GM23338 (cell line): ENCODE data around the gene MROH2B. TPM values are rescaled to one million over a fixed set of nuclear protein-coding genes. Genes with fewer than 3 reads are reported as not detected.

Source experiments
- ATAC-seq: fragments of 200-7000 bp; cut with Tn5 transposase; 3 replicates; pipeline ENCODE4 v1.9.1; 2020
- DNase-seq: peaks from one replicate; pipeline ENCODE4 v3.0.0-alpha.2; 2015; ENCODE audit warnings: low spot score
- H2AFZ ChIP-seq: fragments of 200-600 bp; sonication (generic); 2 replicates; pipeline ENCODE4 v1.8.0; 2016; ENCODE audit warnings: antibody characterized with exemption, mild to moderate bottlenecking, moderate library complexity
- H3F3A ChIP-seq: fragments of 200-600 bp; sonication (generic); replicated peaks from 2 replicates; pipeline ENCODE4 v1.8.0; 2017; ENCODE audit warnings: antibody characterized with exemption, mixed run types, low read depth
- H3K27ac ChIP-seq: fragments of 200-600 bp; sonication (generic); 2 replicates; pipeline ENCODE4 v1.6.1; 2016; ENCODE audit warnings: low read depth
- H3K27me3 ChIP-seq: fragments of 200-600 bp; sonication (generic); 2 replicates; pipeline ENCODE4 v1.8.0; 2016; ENCODE audit warnings: mild to moderate bottlenecking, mixed run types, moderate library complexity; ENCODE audit not compliant: insufficient read depth
- H3K36me3 ChIP-seq: fragments of 200-600 bp; sonication (generic); 2 replicates; pipeline ENCODE4 v1.8.0; 2016; ENCODE audit warnings: mild to moderate bottlenecking; ENCODE audit not compliant: insufficient read depth
- H3K4me1 ChIP-seq: fragments of 200-600 bp; sonication (generic); 2 replicates; pipeline ENCODE4 v1.8.0; 2016; ENCODE audit warnings: mild to moderate bottlenecking, moderate library complexity; ENCODE audit not compliant: insufficient read depth
- H3K4me2 ChIP-seq: fragments of 200-600 bp; sonication (generic); 2 replicates; pipeline ENCODE4 v1.7.1; 2017; ENCODE audit warnings: mixed run types
- H3K4me3 ChIP-seq: fragments of 200-600 bp; sonication (generic); 2 replicates; pipeline ENCODE4 v1.6.1; 2016; ENCODE audit warnings: mixed run types
- H3K79me2 ChIP-seq: fragments of 200-600 bp; sonication (generic); replicated peaks from 2 replicates; pipeline ENCODE4 v1.8.0; 2017; ENCODE audit warnings: mild to moderate bottlenecking; ENCODE audit not compliant: insufficient read depth
- H3K9me2 ChIP-seq: fragments of 200-600 bp; sonication (generic); 2 replicates; pipeline ENCODE4 v1.8.0; 2017; ENCODE audit not compliant: insufficient read depth
- H4K20me1 ChIP-seq: fragments of 200-600 bp; sonication (generic); replicated peaks from 2 replicates; pipeline ENCODE4 v1.8.0; 2017; ENCODE audit warnings: mild to moderate bottlenecking; ENCODE audit not compliant: insufficient read depth
- H3K27ac Mint-ChIP-seq: 2 replicates; pipeline ENCODE4 v1.8.0; 2020; ENCODE audit warnings: inconsistent platforms, mild to moderate bottlenecking, moderate library complexity, mixed read lengths
- H3K27me3 Mint-ChIP-seq: 3 replicates; pipeline ENCODE4 v1.8.0; 2022; ENCODE audit warnings: low read depth, mild to moderate bottlenecking, moderate library complexity, mixed read lengths, inconsistent platforms; ENCODE audit not compliant: insufficient read depth, poor library complexity
- H3K36me3 Mint-ChIP-seq: 3 replicates; pipeline ENCODE4 v1.8.0; 2021; ENCODE audit warnings: low read depth, mild to moderate bottlenecking, inconsistent platforms, moderate library complexity, mixed read lengths
- H3K4me1 Mint-ChIP-seq: 3 replicates; pipeline ENCODE4 v1.8.0; 2020; ENCODE audit warnings: mild to moderate bottlenecking, inconsistent platforms, mixed read lengths
- H3K4me3 Mint-ChIP-seq: 3 replicates; pipeline ENCODE4 v1.8.0; 2021; ENCODE audit warnings: moderate library complexity, mild to moderate bottlenecking, inconsistent platforms, mixed read lengths
- H3K9me3 Mint-ChIP-seq: 3 replicates; pipeline ENCODE4 v1.8.0; 2020; ENCODE audit warnings: moderate library complexity, mild to moderate bottlenecking, inconsistent platforms, mixed read lengths
- CTCF ChIP-seq, 2 experiments: fragments of 200-600 bp in 1 of 2; sonication (generic) in 1 of 2; conservative IDR thresholded peaks; 2 replicates each; pipeline versions ENCODE4 v1.5.1 to v1.6.1; 2016 to 2017; ENCODE audit warnings: antibody characterized with exemption in 2 of 2, low read depth in 2 of 2, mild to moderate bottlenecking in 2 of 2, moderate library complexity in 1 of 2
- EZH2 ChIP-seq: fragments of 200-600 bp; sonication (generic); IDR thresholded peaks from one replicate; pipeline ENCODE4 v1.8.0; 2017; ENCODE audit warnings: antibody characterized with exemption, mild to moderate bottlenecking, low read depth; ENCODE audit not compliant: unreplicated experiment
- EZH2phosphoT487 ChIP-seq: fragments of 200-600 bp; sonication (generic); IDR thresholded peaks from one replicate; pipeline ENCODE4 v1.8.1; 2018; ENCODE audit warnings: antibody characterized with exemption; ENCODE audit not compliant: unreplicated experiment
- JUNB ChIP-seq: IDR thresholded peaks from one replicate; pipeline ENCODE4 v1.6.1; 2016; ENCODE audit warnings: antibody characterized with exemption; ENCODE audit not compliant: unreplicated experiment
- STAT1 ChIP-seq: IDR thresholded peaks from one replicate; pipeline ENCODE4 v1.6.1; 2016; ENCODE audit warnings: antibody characterized with exemption; ENCODE audit not compliant: unreplicated experiment
- ZNF114 ChIP-seq: fragments of 250-450 bp; sonication (Bioruptor Pico); IDR thresholded peaks from 2 replicates; pipeline ENCODE4 v1.5.0; 2020; ENCODE audit warnings: mild to moderate bottlenecking, moderate library complexity
- ZNF462 ChIP-seq: fragments of 250-450 bp; sonication (Bioruptor Pico); IDR thresholded peaks from 2 replicates; pipeline ENCODE4 v1.5.0; 2020; ENCODE audit warnings: mild to moderate bottlenecking, moderate library complexity
- polyA plus RNA-seq: library from polyadenylated mRNA; unstranded; fragments of >200 nt; fragmentation: Nextera tagmentation; extraction: Ambion mirVana; gene quantifications from 2 replicates; pipeline ENCODE4 v1.2.1, GENCODE V29; 2016
- total RNA-seq: library from RNA; depleted of rRNA; stranded (reverse); fragments of >200 nt; shearing (Covaris generic); gene quantifications from 2 replicates; pipeline ENCODE4 v1.2.3, GENCODE V29; 2014

MROH2B gene
- total and polyA plus RNA-seq, 2 experiments from 2014 or later: not detected

- Histone ChIP-seq H3K4me1 (no peaks in the 10 kb centered on the region), H3K79me2 (no peaks in the 10 kb centered on the region), H3K4me2 (no peak overlapping the region), H3F3A (no peaks in the 10 kb centered on the region), H3K9me2 (no peaks in the 10 kb centered on the region), H3K27me3 (no peaks in the 10 kb centered on the region), H3K36me3 (no peaks in the 10 kb centered on the region), H2AFZ (no peak overlapping the region), H3K4me3 (no peak overlapping the region), H3K27ac (no peak overlapping the region), H4K20me1 (no peaks in the 10 kb centered on the region)
- DNase-seq: no peak
- Mint-ChIP-seq H3K4me3 (no peak overlapping the region), H3K27me3 (no peaks in the 10 kb centered on the region), H3K9me3 (peaks cover 13% of the 10 kb centered on the region), H3K27ac (no peak overlapping the region), H3K4me1 (peaks cover 4% of the 10 kb centered on the region; the same call in 1 of the 3 replicates), H3K36me3 (0 out of 3 replicates have a peak, but pooled peaks cover 9% of the 10 kb centered on the region)
- TF ChIP-seq CTCF (conservative IDR thresholded peaks at IDR 0.05; ENCODE audit: low read depth in 2 of 2) (peak in 1 of 2 experiments; percentile 28; a peak in 2 of 4 replicates), EZH2 (no peak), EZH2phosphoT487 (no peak), JUNB (no peak), STAT1 (no peak), ZNF462 (CRISPR knock-in tag) (no peak), ZNF114 (CRISPR knock-in tag) (no peak)
- ATAC-seq: no peak
Measured at GRCh38 chr5:40962207-40962955, 108.8 kb downstream of the MROH2B start.
